ENCODE measurements around the gene MYPN.
"Not testable (repeated sequence)": the region's sequence is repeated elsewhere in the genome, so short reads cannot be mapped to it uniquely, and the experiment has no call there.

Gene MYPN

GRCh38 chr10:68133523-68133922 lies 24.2 kb downstream of the MYPN start:
- no peak for DNase-seq (ENCODE audit: low read depth in 2 of 2)

- no peak for DNase-seq (ENCODE audit: low read depth in 2 of 2)
These were observed 26.1 kb downstream of the MYPN start for GRCh38 chr10:68135362-68135761.

- DNase-seq (ENCODE audit: low read depth in 2 of 2) = no peak
These were observed 26.9 kb downstream of the MYPN start for GRCh38 chr10:68135922-68136792.

DNA sequence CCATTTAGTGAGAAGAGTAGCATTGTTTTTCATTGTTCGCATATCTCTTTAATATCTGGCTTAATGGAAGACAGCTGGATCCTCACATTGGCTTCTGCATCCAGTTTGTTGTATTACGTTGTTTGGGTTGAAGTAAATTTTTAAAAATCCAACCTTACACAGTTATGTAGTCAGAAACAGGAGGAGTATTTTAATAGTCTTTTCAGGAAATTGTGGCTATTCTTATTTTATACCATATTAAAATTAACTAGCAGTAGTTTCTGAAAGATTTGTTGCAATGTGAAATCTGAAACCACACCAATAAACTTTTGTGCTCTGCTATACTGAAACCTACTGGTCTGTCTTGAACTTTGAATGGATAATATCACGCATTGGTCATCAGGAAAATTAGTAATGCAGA lies 27.9 kb downstream of the MYPN start:
- no peak for DNase-seq (ENCODE audit: low read depth in 2 of 2)

- no peak for DNase-seq (ENCODE audit: low read depth in 2 of 2)
These were observed 29.2 kb downstream of the MYPN start for GRCh38 chr10:68138526-68138925.

DNA sequence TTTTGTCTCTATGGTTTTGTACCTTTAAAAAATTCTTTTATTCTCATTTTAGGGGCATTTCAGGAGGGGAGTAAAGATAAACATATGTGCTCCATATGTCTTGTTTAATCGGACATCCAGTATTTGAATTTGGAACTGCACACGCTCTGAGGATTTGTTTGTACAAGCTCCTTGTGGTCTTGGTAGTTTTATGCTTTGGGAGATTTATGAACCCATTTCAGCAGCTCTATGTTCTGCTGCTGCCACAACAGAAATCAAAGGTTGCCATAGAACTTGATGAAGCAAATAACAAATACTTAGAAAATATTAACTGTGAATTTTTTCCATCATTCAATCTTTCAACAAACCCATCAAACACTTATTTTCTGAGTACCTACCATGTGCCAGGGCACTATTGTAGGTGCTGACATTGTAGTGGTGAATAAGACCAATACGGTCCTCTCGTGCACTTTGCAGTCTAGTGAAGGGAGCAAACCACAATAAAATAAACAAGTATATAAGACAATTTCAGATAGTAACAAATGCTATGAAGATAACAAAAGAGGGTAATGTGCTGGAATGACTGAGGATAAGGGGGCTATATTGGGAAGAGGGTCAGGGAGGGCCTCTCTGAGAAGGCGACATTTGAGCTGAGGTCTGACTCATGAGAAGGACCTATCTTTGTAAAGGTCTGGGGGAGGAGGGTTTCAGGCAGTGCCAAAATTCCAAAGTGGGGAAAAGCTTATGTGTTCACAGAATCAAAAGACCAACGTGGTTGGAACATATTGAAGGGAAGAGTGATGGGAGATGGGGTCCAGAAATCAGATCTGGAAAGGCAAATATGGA lies 30.4 kb downstream of the MYPN start:
- no peak for DNase-seq (ENCODE audit: low read depth in 2 of 2)

- DNase-seq (ENCODE audit: low read depth in 2 of 2) = no peak
These were observed 33.5 kb downstream of the MYPN start for GRCh38 chr10:68142761-68143160.

DNA sequence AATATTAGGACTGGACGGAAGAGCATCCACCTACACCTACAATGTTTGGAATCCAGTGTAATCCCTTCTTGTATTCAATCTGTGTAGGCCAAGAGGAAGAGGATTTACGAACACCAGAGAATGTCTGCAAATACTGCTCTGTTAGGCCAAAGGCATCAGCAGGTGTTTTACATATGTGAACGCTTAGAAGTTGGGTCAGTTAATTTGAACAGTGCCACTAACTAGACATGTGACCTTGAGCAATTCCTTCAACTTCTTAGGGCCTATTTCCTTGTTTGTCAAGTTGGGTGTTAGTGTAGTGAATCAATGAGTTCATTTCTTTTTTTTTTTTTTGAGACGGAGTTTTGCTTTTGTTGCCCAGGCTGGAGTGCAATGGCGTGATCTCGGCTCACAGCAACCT lies 35.4 kb downstream of the MYPN start:
- DNase-seq (ENCODE audit: low read depth in 2 of 2) = no peak

GRCh38 chr10:68145705-68146104 lies 36.4 kb downstream of the MYPN start:
- DNase-seq (ENCODE audit: low read depth in 2 of 2) = no peak

DNA sequence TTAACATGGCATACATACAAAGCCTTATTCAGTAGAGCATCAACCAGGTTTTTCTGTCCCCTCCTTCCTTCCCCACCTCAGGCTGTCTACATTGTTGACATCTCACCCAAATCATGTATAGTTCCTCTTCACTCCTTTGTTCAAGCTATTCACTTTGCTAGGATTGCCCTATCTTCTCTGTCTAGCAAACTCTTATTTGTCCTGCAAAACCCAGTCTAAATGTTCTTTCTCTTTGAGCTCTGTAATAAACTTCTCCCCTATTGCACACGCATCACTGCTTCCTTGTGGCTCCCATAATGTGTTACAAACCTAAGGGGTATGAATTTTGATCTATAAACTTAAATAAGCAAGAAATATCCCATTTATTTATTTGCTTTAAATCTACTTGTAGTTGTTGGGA lies 36.8 kb downstream of the MYPN start:
- DNase-seq (ENCODE audit: low read depth in 2 of 2) = no peak

GRCh38 chr10:68151453-68151852 lies 42.2 kb downstream of the MYPN start:
- DNase-seq (ENCODE audit: low read depth in 2 of 2) = no peak

GRCh38 chr10:68153473-68154210 lies 44.4 kb downstream of the MYPN start:
- no peak for DNase-seq (ENCODE audit: low read depth in 2 of 2)

- no peak for DNase-seq (ENCODE audit: low read depth in 2 of 2)
These were observed 44.9 kb downstream of the MYPN start for GRCh38 chr10:68154211-68154497.

DNA sequence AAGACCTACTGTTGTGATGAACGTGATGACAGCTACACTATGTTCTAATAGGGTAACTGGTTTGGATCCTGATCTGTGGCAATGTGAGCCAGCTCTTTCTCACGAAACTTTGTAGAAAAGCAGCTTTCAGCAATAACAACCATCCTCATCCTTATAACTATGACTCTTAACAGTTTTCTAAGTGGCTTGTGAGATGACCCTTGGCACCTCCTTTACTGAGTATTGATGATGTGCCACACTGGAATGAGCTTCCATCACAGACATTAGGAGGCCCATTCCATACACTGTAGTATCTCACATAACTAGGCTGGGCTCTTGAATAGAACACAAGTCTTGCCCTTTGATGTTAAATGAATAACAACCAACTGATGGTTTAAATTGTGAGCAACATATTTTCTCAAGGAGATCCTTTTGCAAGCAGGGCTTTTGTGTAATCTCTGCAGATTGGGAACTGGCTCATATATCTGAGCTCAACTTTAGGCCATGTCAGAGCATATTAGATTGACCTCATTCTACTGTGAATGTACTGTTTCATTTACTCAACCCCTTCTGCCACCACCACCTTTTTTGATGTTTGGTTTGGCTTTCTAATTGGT lies 46.4 kb downstream of the MYPN start:
- no peak for DNase-seq (ENCODE audit: low read depth in 2 of 2)

DNA sequence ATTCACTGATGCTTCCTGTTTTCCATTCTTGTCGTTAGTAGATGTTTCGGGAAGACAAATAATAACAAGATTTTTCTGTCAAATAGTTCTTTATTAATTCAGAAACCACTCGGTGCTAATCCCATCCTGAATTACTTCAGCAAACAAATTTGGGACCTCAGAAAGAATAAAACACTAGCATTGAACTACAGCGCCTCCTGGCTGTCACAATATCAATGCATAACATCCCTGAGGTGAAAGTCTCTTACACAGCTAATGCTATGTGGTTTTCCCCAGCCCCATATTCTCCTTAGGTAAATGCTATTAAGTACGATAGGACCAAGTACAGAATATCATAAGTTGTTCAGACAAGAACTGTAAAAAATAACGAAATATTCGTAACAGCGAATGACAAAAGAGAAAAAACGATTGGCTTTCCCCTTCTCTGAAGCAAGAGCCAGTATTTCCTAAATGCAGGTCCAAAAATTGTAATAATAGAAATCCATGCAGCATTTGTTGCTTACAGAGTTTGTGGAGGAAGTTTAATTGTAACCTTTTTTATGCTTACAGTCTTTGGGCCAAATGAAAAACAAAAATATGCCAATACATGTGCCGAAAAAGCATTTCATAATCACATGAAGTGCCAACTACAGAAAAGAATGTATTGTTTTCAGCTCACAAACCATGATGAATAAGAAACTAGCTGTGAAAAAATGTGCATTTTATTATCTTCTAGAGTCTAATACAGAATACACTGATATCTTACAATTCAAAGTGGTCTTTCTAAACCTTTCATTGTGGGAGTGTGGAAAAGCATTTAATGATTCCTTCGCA lies 47.3 kb downstream of the MYPN start:
- DNase-seq (ENCODE audit: low read depth in 2 of 2) = peak; percentile 4 to 18

DNA sequence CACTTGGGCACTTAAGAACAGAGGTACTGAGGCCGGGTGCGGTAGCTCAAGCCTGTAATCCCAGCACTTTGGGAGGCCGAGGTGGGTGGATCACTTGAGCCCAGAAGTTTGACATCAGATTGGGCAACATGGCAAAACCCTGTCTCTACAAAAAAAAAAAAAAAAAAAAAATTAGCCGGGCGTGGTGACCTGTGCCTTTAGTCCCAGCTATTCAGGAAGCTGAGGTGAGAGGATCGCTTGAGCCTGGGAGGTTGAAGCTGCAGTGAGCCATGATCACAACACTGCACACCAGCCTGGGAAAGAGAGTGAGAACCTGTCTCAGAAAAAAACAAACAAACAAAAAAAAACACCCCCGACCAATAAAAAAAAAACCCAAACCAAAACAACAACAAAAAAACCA lies 48.2 kb downstream of the MYPN start:
- DNase-seq (ENCODE audit: low read depth in 2 of 2) = not testable (repeated sequence)

GRCh38 chr10:68158031-68158430 lies 48.7 kb downstream of the MYPN start:
- no peak for DNase-seq (ENCODE audit: low read depth in 2 of 2)

DNA sequence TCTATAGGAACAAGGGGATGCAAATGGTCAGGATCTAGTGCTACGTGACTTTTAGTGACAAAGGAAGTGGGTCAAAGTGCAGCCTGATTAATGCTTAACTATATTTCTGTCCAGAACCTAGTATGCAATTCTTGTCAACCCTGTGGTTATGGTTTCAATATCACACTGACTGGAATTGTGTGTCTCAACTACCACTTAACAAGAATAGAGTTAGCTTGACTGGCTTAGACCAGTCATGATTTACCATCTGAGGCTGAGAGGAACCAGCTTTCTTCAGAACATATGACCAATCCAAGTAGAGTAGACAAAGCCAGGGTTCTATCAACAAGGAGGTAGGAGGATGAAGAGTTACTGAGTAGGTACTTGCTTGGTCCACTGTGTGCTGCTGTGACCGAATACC lies 54.4 kb downstream of the MYPN start:
- no peak for DNase-seq (ENCODE audit: low read depth in 2 of 2)

DNA sequence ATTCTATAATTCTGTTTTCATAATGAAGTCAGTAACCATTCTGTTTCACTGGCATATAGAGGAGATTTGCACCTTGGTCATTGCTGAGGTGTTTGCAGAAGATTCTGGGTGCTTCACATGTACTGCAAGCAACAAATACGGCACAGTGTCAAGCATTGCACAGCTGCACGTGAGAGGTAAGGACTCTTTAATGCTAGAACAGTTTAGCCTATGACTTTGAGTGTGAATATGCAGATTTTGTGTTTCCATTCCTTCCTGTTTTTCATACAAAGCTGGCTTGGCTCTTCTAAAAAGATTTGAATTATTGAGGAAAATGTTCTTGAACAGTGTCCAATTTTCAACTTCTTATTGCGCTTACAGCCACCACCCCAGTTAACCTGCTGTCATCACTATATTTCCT lies 56.4 kb downstream of the MYPN start:
- DNase-seq (ENCODE audit: low read depth in 2 of 2) = no peak

DNA sequence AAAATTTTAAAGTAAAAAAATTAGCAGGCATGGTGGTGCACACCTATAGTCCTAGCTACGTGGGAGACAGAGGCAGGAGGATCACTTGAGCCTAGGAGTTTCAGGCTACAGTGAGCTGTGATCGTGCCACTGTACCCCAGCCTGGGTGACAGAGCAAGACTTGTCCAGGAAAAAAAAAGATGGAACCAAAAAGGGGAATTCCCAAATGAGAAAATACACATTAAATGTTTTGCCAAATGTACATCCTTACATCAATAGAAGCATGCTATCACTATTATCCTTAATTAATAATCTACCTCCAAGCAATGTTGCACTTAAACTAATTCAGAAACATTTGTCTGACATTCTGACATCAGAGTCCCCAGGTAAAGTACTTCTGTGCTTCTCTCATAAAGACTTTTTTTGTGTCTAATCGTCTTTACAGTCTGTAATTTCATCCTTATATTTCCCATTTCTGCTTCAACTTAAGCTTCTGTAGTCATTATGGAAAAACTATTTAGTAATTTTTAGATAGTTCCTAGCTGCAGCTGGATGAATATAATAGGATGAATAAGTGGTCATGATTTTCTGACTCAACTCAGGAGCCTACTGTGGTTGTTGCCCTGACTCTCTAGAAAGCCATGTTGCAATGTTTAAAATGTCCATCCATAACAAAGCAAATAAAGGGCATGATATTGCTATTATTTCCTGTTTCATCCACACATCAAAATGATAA lies 57.7 kb downstream of the MYPN start:
- no peak for DNase-seq (ENCODE audit: low read depth in 2 of 2)

Data from stimulated activated CD8-positive, alpha-beta memory T cell treated with anti-CD3 and anti-CD28 coated beads, Interleukin-2, amount 100 ng/mL, for 48 hours (primary cell).